NCI-H774 (cell line): ENCODE measurements around the gene CCDC142.

Experiments used
- DNase-seq: peaks from one replicate; lab custom pipeline; 2025; lab: John Stamatoyannopoulos, UW

The CCDC142 gene

GRCh38 chr2:74441690-74442482, 40.9 kb downstream of the CCDC142 start, which contains the start of gene RTKN:
RTKN (minus strand) TSS chr2:74441937; CDS start chr2:74441816, 121 bp downstream.
- DNase-seq, result peak; percentile 60

- no peak for DNase-seq
These were observed 41.6 kb downstream of the CCDC142 start for GRCh38 chr2:74441170-74441689.

GRCh38 chr2:74440378-74441169, 42.2 kb downstream of the CCDC142 start:
- DNase-seq, result peak; percentile 55

- DNase-seq, result no peak
These were observed 42.9 kb downstream of the CCDC142 start for GRCh38 chr2:74439803-74440377.

GRCh38 chr2:74439373-74439772, 43.4 kb downstream of the CCDC142 start:
- DNase-seq, result no peak

- no peak for DNase-seq
These were observed 44.5 kb downstream of the CCDC142 start for GRCh38 chr2:74438248-74438647.

GRCh38 chr2:74436848-74437695, 45.7 kb downstream of the CCDC142 start:
- DNase-seq, result no peak

- no peak for DNase-seq
These were observed 46.5 kb downstream of the CCDC142 start for GRCh38 chr2:74436111-74436805.

GRCh38 chr2:74430502-74430901, 52.3 kb downstream of the CCDC142 start:
- DNase-seq, result no peak

GRCh38 chr2:74429487-74430451, 53.0 kb downstream of the CCDC142 start:
- DNase-seq, result no peak

GRCh38 chr2:74428675-74429074, 54.1 kb downstream of the CCDC142 start:
- DNase-seq, result no peak

GRCh38 chr2:74427551-74427950, 55.2 kb downstream of the CCDC142 start:
- no peak for DNase-seq

GRCh38 chr2:74426181-74426758, 56.5 kb downstream of the CCDC142 start:
- DNase-seq, result no peak

GRCh38 chr2:74425523-74425922, 57.3 kb downstream of the CCDC142 start:
- no peak for DNase-seq

- DNase-seq, result no peak
These were observed 57.8 kb downstream of the CCDC142 start for GRCh38 chr2:74424995-74425406.

- DNase-seq, result no peak
These were observed 58.4 kb downstream of the CCDC142 start for GRCh38 chr2:74424139-74424992.
